K562 (cell line): ENCODE measurements around the gene LPIN1.

Experiments used
- BDP1 ChIP-seq: IDR thresholded peaks from 3 replicates; pipeline ENCODE4 v1.6.1; 2011; ENCODE audit not compliant: insufficient read length, insufficient read depth
- E2F4 ChIP-seq: sonication (generic); formaldehyde crosslinking; IDR thresholded peaks from 2 replicates; pipeline ENCODE4 v1.8.0; 2022; ENCODE audit warnings: mild to moderate bottlenecking, low read depth, missing genetic modification reagents
- MXI1 ChIP-seq: IDR thresholded peaks from 2 replicates; pipeline ENCODE4 v1.6.1; 2011; ENCODE audit warnings: low read depth, mild to moderate bottlenecking, improper control_type of control experiment, low read length
- SMARCE1 ChIP-seq: fragments of 450-650 bp; IDR thresholded peaks from 2 replicates; pipeline ENCODE4 v1.7.1; 2016; ENCODE audit warnings: mild to moderate bottlenecking
- SMC3 ChIP-seq: conservative IDR thresholded peaks from 2 replicates; pipeline ENCODE4 v1.6.1; 2011; ENCODE audit warnings: low read depth, low read length, improper control_type of control experiment; ENCODE audit not compliant: insufficient read depth

- no peak for TF ChIP-seq MXI1
- TF ChIP-seq E2F4 (CRISPR knock-in tag) = no peak
- TF ChIP-seq SMARCE1 = no peak
- no peak for TF ChIP-seq BDP1
- no peak for TF ChIP-seq SMC3
Observed at GRCh38 chr2:11720752-11721151, 25.7 kb upstream of the LPIN1 start.
